ENCODE data around the gene ARL6IP5. TPM values are rescaled to one million over a fixed set of nuclear protein-coding genes. Genes with fewer than 3 reads are reported as not detected.

The ARL6IP5 gene
- total RNA-seq, 1 experiment from 2014 or later = 23.9 TPM

DNA sequence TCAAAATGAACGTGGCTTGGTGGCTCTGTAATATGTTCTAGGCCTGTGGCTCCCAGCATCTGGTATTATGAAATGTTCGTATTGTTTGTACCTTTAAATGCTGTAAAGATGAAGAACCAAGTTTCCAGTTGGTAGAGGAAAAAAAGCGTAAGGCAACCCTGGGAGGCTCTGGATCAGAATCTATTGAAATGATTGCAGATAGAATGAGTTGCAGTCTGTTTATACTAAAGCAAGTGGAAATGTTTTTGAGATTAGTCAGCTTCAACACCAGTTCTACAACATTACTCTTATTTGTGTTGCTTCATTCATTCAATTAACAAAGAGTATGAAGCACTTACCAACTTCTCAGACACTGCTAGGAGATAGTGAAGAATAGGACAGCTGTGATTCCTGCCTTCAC, 5.3 kb downstream of the ARL6IP5 start:
- H3K9me3 ChIP-seq (ENCODE audit: low read depth, low read length, poor library complexity, severe bottlenecking) = no peaks in the 10 kb centered on the region
- no TSS peak for BruUV-seq (replicated peaks)
- TF ChIP-seq, protein P1, sequence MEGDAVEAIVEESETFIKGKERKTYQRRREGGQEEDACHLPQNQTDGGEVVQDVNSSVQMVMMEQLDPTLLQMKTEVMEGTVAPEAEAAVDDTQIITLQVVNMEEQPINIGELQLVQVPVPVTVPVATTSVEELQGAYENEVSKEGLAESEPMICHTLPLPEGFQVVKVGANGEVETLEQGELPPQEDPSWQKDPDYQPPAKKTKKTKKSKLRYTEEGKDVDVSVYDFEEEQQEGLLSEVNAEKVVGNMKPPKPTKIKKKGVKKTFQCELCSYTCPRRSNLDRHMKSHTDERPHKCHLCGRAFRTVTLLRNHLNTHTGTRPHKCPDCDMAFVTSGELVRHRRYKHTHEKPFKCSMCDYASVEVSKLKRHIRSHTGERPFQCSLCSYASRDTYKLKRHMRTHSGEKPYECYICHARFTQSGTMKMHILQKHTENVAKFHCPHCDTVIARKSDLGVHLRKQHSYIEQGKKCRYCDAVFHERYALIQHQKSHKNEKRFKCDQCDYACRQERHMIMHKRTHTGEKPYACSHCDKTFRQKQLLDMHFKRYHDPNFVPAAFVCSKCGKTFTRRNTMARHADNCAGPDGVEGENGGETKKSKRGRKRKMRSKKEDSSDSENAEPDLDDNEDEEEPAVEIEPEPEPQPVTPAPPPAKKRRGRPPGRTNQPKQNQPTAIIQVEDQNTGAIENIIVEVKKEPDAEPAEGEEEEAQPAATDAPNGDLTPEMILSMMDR (conservative IDR thresholded peaks at IDR 0.05; ENCODE audit: low read depth, low read length) = no peak
- TF ChIP-seq EZH2 (IDR thresholded peaks at IDR 0.05; ENCODE audit: borderline replicate concordance, low read depth, low read length, poor library complexity, severe bottlenecking) = no peak
- H3K36me3 ChIP-seq (ENCODE audit: insufficient read depth, low read length, poor library complexity, severe bottlenecking) = no peaks in the 10 kb centered on the region
- no peaks in the 10 kb centered on the region for H3K27me3 ChIP-seq (replicated peaks; ENCODE audit: insufficient read depth, low read depth, low read length, poor library complexity)
- ChIA-PET POLR2A (ENCODE audit: low non-redundant PET) (no interaction called here), CTCF (no interaction called here)
- intact Hi-C loops (cut with micrococcal nuclease; ENCODE audit: unreplicated experiment) = no loop called here
- DNase-seq (ENCODE audit: low spot score) = peak; percentile 1
- no peak overlapping the region for H3K4me3 ChIP-seq (ENCODE audit: low read depth, low read length, poor library complexity, severe bottlenecking)
- peaks cover 12% of the 10 kb centered on the region for H3K4me1 ChIP-seq (ENCODE audit: insufficient read depth, low read length, poor library complexity, severe bottlenecking)
- H3K27ac ChIP-seq (ENCODE audit: low read depth, low read length, poor library complexity, severe bottlenecking) = no peak overlapping the region

DNA sequence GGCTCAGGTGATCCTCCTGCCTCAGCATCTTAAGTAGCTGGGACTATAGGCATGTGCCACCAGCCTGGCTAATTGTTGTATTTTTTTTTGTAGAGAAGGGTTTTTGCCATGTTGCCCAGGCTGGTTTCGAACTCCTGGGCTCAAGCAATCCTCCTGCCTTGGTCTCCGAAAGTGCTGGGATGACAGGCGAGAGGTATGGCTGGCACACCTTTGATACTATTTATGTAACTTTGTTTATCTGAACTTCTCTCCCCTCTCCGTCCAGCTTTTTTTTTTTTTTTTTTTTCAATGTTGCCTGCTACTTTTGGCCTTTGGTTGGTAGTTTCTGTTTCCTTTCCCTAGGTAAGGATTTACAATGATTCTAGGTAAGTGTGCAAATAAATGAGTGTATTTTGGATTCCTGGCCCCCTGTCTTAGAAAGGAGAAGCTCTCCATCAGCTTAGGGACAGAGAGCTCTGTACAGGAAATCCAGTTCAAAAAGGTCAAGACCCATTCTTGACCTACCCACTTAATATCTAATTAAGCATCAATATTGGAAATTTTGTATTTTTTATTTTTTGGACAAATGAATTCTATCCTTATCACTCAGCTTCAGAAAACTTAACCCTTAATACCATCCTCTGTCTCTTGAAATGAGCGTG, 6.8 kb downstream of the ARL6IP5 start:
- TF ChIP-seq, protein P1 (conservative IDR thresholded peaks at IDR 0.05; ENCODE audit: low read depth, low read length) = no peak
- no peak for TF ChIP-seq EZH2 (IDR thresholded peaks at IDR 0.05; ENCODE audit: borderline replicate concordance, low read depth, low read length, poor library complexity, severe bottlenecking)
- no peaks in the 10 kb centered on the region for H3K36me3 ChIP-seq (ENCODE audit: insufficient read depth, low read length, poor library complexity, severe bottlenecking)
- no peak overlapping the region for H3K27ac ChIP-seq (ENCODE audit: low read depth, low read length, poor library complexity, severe bottlenecking)
- no peak for DNase-seq (ENCODE audit: low spot score)
- no TSS peak for BruUV-seq (replicated peaks)
- H3K9me3 ChIP-seq (ENCODE audit: low read depth, low read length, poor library complexity, severe bottlenecking) = no peaks in the 10 kb centered on the region
- no peaks in the 10 kb centered on the region for H3K27me3 ChIP-seq (replicated peaks; ENCODE audit: insufficient read depth, low read depth, low read length, poor library complexity)
- ChIA-PET POLR2A (ENCODE audit: low non-redundant PET) (interaction anchor here (0.6 kb wide), 1 partner anchor 910 kb away, joined by 10 read pairs; no protein-coding TSS in a partner anchor), CTCF (interaction anchor here (0.5 kb wide), 1 partner anchor 319 kb away, joined by 3 read pairs; no protein-coding TSS in a partner anchor)
- intact Hi-C loops (cut with micrococcal nuclease; ENCODE audit: unreplicated experiment) = no loop called here
- no peak overlapping the region for H3K4me3 ChIP-seq (ENCODE audit: low read depth, low read length, poor library complexity, severe bottlenecking)
- H3K4me1 ChIP-seq (ENCODE audit: insufficient read depth, low read length, poor library complexity, severe bottlenecking) = peaks cover 12% of the 10 kb centered on the region

DNA sequence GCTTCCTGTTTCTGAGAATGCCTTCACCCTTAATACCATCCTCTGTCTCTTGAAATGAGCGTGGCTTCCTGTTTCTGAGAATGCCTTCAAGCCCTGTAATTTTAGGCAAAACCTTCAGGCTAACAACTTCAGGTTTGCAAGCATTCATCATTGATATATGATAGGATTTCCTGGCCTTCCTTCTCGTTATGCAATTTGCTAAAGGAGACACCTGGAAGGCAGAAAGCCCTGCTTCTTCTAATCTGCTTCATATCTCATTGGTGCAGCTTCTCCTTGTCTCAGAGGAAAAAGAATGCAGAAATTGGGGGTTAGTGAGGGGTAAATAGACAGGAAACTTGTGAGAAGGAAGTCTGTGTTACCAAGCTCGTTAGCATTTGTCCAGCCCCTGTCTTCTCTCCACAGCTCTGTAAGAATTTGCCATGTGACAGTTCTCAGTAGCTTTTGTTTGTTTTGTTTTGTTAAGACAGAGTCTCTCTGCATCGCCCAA, 7.3 kb downstream of the ARL6IP5 start:
- ChIA-PET POLR2A (ENCODE audit: low non-redundant PET) (no interaction called here), CTCF (no interaction called here)
- TF ChIP-seq, protein P1 (conservative IDR thresholded peaks at IDR 0.05; ENCODE audit: low read depth, low read length) = no peak
- no peak for TF ChIP-seq EZH2 (IDR thresholded peaks at IDR 0.05; ENCODE audit: borderline replicate concordance, low read depth, low read length, poor library complexity, severe bottlenecking)
- no TSS peak for BruUV-seq (replicated peaks)
- DNase-seq (ENCODE audit: low spot score) = peak; percentile 27
- Histone ChIP-seq H3K9me3 (ENCODE audit: low read depth, low read length, poor library complexity, severe bottlenecking) (no peaks in the 10 kb centered on the region), H3K4me3 (ENCODE audit: low read depth, low read length, poor library complexity, severe bottlenecking) (no peak overlapping the region), H3K4me1 (ENCODE audit: insufficient read depth, low read length, poor library complexity, severe bottlenecking) (peaks cover 12% of the 10 kb centered on the region), H3K36me3 (ENCODE audit: insufficient read depth, low read length, poor library complexity, severe bottlenecking) (no peaks in the 10 kb centered on the region), H3K27me3 (replicated peaks; ENCODE audit: insufficient read depth, low read depth, low read length, poor library complexity) (no peaks in the 10 kb centered on the region), H3K27ac (ENCODE audit: low read depth, low read length, poor library complexity, severe bottlenecking) (peak overlapping the region; percentile 63)
- intact Hi-C loops (cut with micrococcal nuclease; ENCODE audit: unreplicated experiment) = no loop called here

All from A673 (cell line).